ENCODE measurements around the gene ANXA2.

DNA sequence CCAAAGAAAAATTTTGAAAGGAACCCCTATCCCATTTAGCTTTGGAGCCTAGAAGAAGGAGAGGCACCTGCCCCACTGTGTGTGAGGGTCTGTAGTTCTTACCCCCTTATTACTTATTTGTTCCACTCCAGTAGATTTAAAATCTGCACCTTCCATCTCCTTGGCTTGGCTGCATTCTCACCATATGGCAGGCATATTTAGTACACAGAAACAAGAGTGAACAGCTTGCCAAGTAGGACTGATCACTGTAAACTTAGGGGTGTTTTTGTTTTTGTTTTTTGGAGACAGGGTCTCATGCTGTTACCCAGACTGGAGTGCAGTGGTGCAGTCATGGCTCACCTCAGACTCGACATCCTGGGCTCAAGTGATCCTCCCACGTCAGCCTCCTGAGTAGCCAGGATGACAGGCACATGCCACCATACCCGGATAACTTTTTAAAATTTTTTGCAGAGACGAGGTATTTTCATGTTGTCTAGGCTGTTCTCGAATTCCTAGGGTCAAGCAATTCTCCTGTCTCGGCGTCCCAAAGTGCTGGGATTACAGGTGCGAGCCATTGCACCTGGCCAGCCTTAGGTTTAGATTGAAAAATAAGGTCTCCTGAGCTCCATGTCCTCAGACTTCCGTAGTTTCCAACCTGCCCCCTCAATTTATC, 14.1 kb upstream of the ANXA2 start:
- TF ChIP-seq CTCF (IDR thresholded peaks at IDR 0.05) (no peak), POLR2A (IDR thresholded peaks at IDR 0.05) (no peak)
